NCI-H345 treated with DMSO at 0.1 percent for 48 hours (cell line): ENCODE results near the gene SLC10A3.
"Not testable (repeated sequence)": the region's sequence is repeated elsewhere in the genome, so short reads cannot be mapped to it uniquely, and the experiment has no call there.

Experiments
- DNase-seq: peaks from one replicate; lab custom pipeline; 2025; ENCODE audit not compliant: unreplicated experiment; lab: John Stamatoyannopoulos, UW

The SLC10A3 gene

DNA sequence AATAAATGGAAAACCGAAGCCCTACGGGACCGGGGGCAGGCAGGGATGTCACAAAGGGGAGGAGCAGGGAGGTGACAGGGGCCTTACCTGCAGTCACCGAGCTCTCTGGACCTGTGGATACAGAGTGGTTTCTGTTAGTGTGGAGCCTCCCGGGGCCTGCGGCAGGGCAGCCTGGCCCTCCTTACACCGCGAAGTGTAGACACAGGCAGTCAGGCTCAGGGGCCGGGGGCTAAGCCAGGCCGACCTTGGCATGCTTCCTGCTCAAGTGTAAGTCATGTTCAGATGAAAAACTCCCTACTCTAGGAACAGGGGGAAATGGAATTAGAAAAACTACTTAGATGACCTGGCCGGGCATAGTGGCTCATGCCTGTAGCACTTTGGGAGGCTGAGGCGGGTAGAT, 21.3 kb upstream of the SLC10A3 start:
- no peak for DNase-seq

DNA sequence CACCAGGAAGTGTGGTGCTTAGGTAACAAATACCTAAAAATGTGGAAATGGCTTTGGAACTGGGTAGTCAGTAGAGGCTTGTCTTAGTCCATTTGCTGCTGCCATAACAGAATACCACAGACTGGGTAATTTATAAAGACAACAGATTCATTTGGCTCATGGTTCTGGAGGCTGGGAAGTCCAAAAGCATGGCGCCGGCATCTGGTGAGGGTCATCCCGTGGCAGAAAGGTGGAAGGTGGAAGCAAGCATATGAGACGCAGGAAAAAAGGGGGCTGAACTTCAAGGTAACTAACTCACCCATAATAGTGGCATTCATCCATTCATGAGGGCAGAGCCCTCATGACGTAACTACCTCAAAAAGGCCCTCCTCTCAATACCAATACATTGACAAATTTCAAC, 19.0 kb upstream of the SLC10A3 start:
- DNase-seq = no peak

DNA sequence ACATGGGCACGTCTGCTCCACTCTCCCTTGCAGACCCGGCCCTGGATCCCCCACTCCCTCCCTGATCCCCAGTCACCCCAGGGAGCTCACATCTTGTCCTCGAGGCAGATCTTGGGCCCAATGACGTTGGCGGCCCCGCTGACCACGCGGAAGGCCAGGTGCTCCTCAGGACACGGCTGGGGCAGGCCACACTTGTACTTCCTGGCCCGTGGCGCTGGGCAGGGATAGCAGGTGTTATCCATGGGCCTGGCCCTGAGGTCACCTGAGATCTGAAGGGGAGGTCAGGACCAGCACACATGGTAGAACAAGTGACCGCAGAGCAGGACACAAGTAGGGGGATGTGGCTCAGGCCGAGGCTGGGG, 17.9 kb upstream of the SLC10A3 start:
- DNase-seq = no peak

DNA sequence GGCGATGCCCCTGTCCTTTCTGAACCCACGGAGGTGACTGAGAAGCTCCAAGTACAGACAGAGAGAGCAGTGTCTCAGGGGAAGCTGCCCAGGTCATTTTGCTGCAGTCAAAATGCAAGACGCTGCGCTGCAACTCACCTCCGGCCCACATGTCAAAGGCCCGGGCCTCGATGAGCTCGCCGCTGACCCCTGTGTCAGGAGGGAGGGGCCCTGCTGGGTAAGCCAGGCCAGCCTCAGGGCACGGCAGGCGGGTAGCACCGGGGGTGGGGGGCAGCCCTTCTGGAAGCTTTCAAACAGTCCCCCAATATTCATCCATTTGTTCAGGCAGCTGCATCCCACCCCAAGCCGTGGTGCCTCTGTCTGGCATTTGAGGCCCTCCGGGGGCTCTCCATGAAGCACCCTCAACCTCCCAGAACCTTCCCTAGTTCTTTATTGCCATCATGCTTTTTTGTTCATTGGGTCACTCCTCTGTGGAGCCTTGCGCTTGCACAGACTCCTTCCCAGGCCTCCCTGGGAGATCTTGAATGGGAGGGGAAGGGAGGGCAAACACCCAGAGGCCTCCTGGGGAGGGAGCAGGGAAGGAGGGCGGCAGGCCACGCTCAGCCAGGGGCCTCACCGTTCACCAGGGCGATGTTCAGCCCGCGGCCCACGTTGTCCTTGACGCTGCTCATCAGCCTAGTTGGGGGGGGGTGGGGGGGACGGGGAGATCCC, 17.4 kb upstream of the SLC10A3 start:
- DNase-seq = no peak

DNA sequence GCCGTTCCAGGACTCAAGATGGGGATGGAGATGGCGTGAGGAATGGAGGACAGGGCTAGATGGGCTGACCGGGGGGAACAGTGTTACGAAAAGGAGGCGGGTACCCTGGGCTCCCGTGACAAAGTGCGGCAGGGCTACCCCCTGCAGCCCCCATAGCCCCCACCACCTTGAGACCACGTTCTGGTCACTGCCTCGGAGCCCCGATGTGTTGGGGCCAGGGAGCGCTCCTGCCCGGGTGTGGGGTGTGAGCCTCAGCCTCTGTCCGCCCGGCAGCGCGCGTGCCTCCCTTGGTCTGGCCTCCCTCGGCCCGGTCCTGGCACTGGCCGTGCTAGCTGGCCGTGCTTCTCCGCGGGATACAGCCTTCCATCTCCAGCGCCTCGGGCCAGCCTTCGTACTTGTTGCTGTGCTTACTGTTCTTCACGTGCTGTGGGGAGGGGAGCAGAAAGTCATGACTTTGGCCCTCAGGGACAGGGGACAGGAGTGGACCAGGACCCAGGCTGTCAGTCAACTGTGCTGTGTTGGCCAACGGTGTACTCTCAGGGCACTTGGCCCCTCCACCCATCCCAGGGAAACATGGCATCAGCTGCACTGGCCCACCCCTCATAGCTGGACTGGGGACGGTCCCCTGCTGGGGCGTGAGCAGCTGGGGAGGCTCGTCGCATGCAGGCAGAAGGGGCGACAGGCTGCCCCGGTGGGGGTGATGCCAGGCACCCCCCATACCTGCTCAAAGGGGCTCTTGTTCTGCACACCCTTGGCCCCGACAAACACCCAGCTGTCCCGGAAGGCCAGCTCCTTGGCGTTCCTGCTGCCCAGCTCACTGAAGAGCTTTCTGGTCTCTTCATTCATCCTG, 16.3 kb upstream of the SLC10A3 start:
- no peak for DNase-seq

DNA sequence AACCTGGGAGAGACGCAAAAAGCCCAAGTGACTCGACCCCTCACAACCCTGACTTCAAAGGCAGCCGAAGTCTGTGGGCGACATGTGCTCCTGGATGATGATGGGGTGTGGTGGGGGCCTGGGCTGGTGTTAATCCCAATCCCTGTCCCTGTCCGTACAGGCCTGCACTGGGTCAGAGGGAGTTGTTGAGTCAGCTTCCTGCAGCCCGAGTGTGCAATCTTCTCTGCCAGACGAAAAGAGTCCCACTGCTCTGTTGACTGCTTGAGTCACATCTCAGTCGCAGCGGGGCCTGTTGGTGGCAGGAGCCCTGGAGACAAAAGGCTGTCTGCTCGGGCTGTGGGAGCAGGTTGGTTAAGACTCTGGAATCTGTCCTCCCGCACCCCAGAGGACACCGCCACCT, 15.3 kb upstream of the SLC10A3 start:
- DNase-seq = no peak

DNA sequence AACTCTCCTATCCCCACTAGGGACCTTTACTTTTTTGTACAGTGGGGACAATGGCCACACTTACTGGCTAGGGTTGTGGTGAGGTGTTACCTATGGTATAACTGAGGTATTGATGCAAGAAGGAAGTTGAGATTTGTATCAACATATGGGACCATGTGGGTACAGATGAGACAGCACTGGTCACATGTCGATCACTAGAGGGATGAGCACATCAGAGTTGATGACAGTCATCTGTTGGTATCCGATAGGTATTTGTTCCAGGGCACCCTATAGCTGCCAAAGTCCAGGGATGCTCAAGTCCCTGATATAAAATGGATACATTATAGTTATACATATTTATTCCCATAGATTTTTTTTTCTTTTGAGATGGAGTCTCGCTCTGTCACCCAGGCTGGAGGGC, 12.6 kb upstream of the SLC10A3 start:
- no peak for DNase-seq

DNA sequence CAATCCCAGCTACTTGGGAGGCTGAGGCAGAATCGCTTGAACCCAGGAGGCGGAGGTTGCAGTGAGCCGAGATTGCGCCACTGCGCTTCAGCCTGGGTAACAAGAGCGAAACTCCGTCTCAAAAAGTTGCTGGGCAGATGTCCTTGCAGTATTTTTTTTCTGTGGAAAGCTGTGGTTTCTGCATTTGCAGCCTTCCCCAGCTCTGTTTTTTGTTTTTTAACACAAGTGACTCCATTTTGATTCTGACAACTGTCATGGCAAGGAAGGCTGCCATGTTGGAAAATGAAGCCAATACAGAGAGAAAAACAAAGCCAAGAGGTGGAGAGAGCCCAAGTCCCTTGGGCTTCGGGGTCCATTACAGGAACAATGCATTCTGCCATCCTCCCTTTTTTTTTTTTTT, 11.7 kb upstream of the SLC10A3 start:
- DNase-seq = no peak

DNA sequence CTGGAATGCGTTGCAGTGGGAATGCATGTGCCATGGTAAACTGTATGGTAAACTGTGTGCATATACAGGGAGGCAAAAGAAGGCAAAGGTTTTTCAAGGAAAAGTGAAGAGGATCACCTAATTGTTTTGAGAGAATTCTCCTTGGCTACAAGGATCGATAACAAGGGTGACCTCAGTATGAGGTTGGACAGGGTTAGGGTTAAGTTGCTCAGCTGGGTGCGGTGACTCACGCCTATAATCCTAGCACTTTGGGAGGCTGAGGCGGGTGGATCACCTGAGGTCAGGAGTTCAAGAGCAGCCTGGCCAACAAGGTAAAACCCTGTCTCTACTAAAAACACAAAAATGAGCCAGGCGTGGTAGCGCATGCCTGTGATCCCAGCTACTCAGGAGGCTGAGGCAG, 11.0 kb upstream of the SLC10A3 start:
- not testable (repeated sequence) for DNase-seq

DNA sequence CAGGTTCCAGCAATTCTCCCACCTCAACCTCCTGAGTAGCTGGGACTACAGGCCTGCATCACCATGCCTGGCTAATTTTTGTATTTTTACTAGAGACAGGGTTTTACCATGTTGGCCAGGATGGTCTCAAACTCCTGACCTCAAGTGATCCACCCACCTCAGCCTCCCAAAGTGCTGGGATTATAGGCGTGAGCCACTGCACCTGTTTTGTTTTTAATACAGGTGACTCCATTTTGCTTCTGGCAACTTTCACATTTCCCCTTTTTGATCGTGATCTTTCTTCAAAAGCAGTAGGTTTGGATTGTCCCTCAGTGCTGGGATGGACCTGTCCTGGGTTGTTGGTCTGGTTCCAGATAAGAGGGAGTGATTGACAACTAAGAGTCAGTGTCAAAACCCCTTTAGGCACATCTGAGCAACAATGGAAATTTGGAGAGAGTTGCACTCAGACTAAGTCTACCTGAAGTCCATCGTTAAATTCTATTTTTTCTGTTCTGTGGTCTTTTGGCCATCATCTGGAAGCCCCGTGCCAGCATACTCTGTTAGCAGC, 6.2 kb upstream of the SLC10A3 start:
- not testable (repeated sequence) for DNase-seq

DNA sequence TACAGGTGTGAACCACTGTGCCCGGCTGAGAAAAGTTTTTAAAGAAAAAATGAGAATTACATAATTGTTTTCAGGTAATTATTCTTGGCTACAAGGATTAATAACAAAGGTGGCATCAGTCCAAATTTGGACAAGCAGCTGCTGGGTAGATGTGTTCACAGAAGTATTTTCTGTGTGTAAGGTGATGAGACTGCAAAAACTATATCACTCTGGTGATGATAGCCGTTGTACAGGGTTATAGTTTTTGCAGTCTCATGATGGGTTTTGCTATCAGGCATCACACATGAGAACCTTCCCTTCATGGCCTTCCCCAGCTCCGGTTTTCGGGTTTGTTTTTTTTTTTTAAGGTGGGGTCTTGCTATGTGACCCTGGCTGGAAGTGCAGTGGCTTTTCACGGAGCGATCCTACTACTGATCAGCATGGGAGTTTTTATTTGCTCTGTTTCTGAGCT, 5.1 kb upstream of the SLC10A3 start:
- no peak for DNase-seq

DNA sequence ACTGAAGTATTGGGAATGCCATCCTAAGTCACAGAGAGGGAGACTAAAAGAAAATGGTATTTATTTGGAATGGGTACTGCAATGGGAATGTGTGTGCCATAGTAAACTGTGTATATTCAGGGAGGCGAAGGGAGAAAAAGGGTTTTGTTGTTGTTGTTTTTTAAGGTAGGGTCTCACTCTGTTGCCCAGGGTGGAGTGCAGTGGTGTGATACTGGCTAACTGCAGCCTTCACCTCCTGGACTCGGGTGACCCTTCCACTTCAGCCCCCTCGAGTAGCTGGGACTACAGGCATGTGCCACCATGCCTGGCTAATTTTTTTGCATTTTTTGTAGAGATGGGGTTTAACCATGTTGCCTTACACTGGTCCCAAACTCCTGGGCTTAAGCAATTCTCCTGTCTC, 4.3 kb upstream of the SLC10A3 start:
- no peak for DNase-seq

DNA sequence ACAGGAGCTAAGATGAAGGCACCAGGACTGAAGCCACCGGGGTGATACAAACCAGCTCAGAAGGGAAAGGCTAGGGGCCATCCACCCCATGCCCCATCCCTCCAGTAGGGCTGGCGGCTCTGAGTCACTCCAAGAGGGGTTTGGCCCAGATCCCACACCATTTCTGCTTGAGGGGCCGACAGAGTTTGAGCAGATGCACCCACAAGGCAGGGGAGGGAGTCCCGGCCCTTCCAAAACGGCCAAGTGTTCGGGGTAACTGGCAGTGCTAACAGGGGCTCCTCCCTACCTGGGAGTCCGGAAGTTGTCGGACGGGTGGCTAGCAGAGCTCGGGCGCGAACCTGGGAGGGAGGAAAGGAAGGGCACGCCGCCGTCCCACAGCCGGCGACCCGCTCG, 412 bp downstream of the SLC10A3 start:
- DNase-seq = no peak

DNA sequence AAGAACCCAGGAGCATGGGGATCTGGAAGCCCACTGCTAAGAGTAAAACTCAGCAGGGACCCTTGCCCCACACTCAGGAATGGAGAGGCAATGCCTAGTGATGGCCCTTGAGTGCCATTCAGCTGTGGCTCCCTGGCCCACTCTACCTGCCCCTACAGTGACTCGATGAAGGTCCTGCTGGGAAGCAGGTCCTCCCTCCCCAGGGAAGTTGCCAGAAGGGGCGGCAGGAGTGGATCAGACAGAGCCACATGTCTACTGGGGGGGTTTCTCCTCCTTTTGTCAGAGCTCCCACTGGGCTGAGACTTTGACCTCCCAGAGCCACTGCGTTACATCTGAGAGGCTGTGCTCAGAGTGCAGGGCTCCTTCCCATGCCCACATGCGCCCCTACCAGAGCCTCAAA, 1.2 kb downstream of the SLC10A3 start:
- no peak for DNase-seq

DNA sequence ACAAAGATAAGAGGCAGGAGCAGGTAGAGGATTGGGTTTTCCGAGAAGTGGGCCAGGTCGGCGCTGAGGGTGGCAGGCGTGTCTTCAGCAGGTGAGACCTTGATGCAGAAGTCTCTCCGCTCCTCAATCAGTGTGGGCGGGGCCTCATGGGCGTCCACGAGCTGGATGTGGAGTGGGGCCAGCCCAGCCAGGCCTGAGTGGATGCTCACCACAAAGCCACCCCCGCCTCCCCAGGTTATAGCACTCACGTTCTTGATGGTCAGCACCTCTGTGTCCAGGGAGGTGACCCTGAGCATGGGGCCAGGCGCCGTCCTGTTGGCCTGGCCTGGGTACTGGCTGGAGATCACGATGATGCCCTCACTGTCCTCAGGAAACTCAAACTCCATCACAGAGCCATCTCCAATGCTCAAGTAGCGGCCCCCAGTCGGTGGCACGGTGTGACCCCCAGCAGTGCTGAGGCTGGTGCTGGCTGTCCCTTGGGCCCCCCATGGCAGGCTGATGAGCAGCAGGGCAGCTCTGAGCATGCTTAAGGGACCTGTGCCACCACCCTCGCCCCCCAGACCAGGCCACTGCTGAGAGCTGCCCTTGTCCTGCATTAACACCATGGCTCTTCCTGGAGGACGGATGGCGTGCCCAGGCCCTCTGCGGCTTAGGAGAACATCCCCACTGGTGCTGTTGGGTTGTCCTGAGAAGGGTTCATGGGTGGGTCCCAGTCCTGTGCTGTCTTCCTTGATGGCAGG, 1.9 kb downstream of the SLC10A3 start:
- no peak for DNase-seq

DNA sequence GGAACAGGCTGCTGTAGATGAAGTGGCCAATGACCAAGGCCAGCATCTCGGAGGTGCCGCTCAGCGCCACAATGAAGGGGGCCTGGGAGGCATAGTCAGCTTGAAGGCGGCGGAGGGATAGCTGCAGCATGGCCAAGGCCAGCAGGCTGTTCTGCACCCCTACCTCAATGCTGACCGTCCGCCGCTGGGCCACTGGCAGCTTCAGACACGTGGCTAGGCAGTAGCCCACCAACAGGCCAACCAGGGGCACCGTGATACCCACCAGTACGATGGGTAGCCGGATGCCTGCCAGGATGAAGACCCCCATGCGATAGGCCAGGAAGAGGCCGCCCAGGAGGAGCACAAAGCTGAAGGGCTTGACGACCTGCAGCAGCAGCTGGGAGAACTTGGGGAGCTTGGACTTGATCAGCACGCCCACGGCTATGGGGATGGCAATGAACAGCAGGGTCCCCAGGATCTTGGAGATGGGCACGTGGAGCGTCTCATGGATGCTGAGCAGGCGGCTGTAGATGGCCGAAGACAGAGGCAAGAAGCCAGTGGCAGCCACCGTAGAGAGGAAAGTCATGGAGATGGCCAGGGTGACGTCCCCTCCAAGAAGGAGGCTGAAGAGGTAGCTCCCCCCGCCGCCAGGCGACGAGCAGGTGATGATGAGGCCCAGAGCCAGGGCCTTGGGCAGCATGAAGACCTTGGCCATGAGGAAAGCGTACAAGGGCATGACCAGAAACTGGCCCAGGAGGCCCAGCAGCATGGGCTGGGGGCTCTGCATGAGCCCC, 2.7 kb downstream of the SLC10A3 start:
- DNase-seq = no peak

DNA sequence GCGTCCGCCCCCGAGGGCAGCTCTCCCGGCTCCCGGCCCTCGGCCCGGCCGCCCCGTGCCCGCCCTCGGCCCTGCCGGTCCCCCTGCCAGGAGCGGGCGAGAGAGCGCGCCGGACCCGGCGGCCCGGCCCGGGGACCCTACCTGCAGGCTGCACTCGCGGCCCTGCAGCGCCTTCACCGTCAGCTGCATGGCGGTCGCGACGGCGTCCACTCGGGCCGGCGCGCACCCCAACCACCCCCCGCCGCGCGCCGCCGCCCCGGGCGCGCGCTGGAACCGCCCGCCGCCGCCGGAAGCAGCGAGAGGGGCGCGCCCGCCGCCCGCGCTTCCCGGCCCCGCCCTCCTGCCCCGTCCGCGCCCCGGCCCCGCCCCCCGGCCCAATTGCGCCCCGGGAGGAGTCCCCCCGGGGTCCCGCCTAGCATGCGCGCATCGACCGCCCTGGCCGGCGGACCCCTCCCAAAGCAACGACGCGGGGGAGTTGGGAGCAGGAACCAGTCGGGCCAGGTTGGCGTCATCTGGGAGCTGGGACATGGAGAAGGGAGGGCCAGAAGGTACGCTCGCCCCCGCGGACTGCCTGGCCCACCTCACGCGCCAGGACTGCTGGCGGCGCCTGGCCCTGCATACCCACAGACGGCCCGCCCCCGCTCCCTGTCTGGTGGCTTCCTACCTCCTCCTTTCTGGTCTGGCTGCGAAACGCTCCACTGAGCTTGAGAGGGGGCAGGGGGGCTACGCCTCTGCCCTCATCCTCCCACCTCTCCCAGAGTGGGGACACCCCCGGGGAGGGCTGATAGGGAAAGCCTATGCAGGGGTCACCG, 3.8 kb downstream of the SLC10A3 start, which contains the start of gene UBL4A:
Gene UBL4A (minus strand): TSS at position 220 of the 812 bp plus-strand sequence. CDS start 31 bp downstream, at position 189.
- DNase-seq = no peak

DNA sequence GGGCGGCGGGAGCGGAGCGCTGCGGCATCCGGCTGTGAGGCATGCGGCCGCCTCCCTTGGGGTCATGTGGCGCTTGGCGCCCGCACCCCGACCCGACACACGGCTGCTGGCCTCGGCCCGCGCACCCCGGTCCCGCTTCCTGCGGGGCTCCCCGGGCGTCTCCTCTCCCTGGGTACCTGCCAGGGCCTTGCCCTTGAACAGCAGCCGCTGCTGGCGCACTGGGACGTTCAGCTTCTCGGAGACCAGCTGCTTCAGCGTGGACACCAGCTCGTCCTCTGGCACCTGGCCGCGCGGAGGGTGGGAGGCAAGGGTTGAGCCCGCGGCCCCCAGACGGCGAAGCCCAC, 4.4 kb downstream of the SLC10A3 start:
- no peak for DNase-seq

DNA sequence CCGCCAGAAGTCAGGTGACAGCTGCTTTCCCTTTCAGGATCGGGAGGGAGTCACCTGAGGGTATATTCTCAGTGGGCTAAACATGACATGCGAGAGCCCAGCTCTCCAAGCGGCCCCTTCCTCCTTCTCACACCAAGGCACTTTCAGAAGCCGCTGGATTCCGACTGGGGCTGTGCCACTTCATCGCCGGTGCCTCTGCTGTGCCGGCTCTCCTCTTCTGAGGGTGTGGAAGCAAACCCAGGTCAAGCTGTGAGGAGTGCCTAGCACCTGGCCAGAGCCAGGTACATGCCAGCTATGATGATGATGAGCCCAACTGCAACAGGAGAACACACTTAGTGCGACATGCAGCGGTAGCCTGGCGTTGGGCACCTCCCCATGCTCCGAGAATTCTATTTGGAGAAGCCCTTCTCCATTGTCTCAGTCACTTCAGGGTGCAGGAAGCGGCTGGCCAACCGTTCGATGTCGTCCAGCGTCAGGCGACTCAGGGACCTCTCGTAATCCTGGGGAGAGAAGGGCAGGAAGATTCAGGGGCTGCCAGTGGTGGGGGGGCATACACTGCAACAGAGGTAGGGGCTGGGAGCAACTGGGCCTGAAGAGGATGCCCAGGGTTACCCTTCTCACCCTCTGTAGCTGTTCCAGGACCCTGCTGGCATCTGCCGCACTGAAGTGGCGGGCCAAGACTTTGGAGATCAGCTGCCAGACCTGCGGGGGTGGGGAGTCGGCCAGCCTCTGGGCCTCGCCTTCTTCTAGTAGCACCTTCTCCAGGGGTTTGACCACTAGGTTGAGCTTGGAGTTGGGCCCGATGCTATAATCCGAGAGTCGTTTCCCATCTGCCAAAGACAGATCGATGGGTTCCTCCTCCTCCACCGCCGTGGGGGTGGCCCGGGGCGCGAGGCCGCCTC, 5.0 kb downstream of the SLC10A3 start:
- no peak for DNase-seq
